Spleen (tissue), 7 donors: ENCODE results near the gene OR51B4.

Experiments used
- CTCF ChIP-seq, 11 experiments: fragments of 200-600 bp in 7 of 11; fragments of 450-650 bp in 4 of 11; sonication (generic) in 4 of 11; IDR thresholded peaks in 8 of 11; conservative IDR thresholded peaks in 3 of 11; 1 replicate in 7 of 11; 2 replicates in 4 of 11; pipeline versions ENCODE4 v1.4.0 to v1.8.0; 2016 to 2021; ENCODE audit warnings: antibody characterized with exemption in 11 of 11, inconsistent platforms in 4 of 11, mild to moderate bottlenecking in 1 of 11
- POLR2A ChIP-seq, 3 donors: fragments of 450-650 bp; IDR thresholded peaks; one replicate each; pipeline ENCODE4 v1.5.1; 2017; ENCODE audit warnings: antibody characterized with exemption in 3 of 3, mild to moderate bottlenecking in 1 of 3
- donor health status: DM: no; HTN: no; CAD: no; lungs with moderate emphysema.
- donor health status: DM: no; HTN: no; CAD: no.
- donor health status: DM: no; HTN: no; CAD: no.

- TF ChIP-seq CTCF (IDR thresholded peaks at IDR 0.05 in 8 of 11, conservative IDR thresholded peaks at IDR 0.05 in 3 of 11): no peak
- no peak for TF ChIP-seq POLR2A (IDR thresholded peaks at IDR 0.05)
These were observed 29.2 kb downstream of the OR51B4 start for GRCh38 chr11:5272395-5273017.
